H1 (cell line): ENCODE results near the gene PDE3A. TPM values are rescaled to one million over a fixed set of nuclear protein-coding genes. Genes with fewer than 3 reads are reported as not detected.
"Not testable (repeated sequence)": the region's sequence is repeated elsewhere in the genome, so short reads cannot be mapped to it uniquely, and the experiment has no call there.

Experiments
- CTCF ChIA-PET: fragments of 300-600 bp; sonication (Branson Sonifier 250); formaldehyde crosslinking; loops from one replicate; lab custom pipeline; 2021; ENCODE audit not compliant: partially characterized antibody; lab: Charles Lee
- POLR2A ChIA-PET: fragments of 300-600 bp; sonication (Branson Sonifier 250); formaldehyde crosslinking; loops from one replicate; lab custom pipeline; 2021; ENCODE audit warnings: inconsistent platforms; ENCODE audit not compliant: partially characterized antibody; lab: Charles Lee
- DNase-seq, 2 experiments: peaks; one replicate each; pipeline versions ENCODE4 v3.0.0 to v3.0.0-alpha.2; 2010 to 2022; ENCODE audit warnings: low spot score in 2 of 2, low read depth in 1 of 2, mixed read lengths in 1 of 2
- FAIRE-seq: peaks from 2 replicates; lab custom pipeline; 2011; peaks lifted over from hg19 to GRCh38; lab: Jason Lieb, UNC
- H2AFZ ChIP-seq: 2 replicates; pipeline ENCODE4 v1.8.1; 2012; ENCODE audit warnings: low read length, inconsistent platforms
- H2AK5ac ChIP-seq: 2 replicates; pipeline ENCODE4 v1.6.1; 2013; ENCODE audit warnings: low read depth, low read length
- H2BK120ac ChIP-seq: replicated peaks from 2 replicates; pipeline ENCODE3; 2013; ENCODE audit warnings: low read depth, low read length, inconsistent platforms
- H2BK12ac ChIP-seq: 2 replicates; pipeline ENCODE4 v1.6.1; 2013; ENCODE audit warnings: low read depth, low read length
- H2BK15ac ChIP-seq: 2 replicates; pipeline ENCODE4 v1.6.1; 2013; ENCODE audit warnings: low read length
- H2BK20ac ChIP-seq: 2 replicates; pipeline ENCODE4 v1.6.1; 2013; ENCODE audit warnings: low read length
- H2BK5ac ChIP-seq: 2 replicates; pipeline ENCODE4 v1.6.1; 2013; ENCODE audit warnings: low read depth, low read length
- H3K14ac ChIP-seq: 2 replicates; pipeline ENCODE4 v1.6.1; 2013; ENCODE audit warnings: inconsistent platforms; ENCODE audit not compliant: insufficient read length
- H3K18ac ChIP-seq: 2 replicates; pipeline ENCODE4 v1.6.1; 2013; ENCODE audit warnings: low read length; ENCODE audit errors: extremely low read depth
- H3K23ac ChIP-seq: 2 replicates; pipeline ENCODE4 v1.6.1; 2013; ENCODE audit warnings: inconsistent platforms; ENCODE audit not compliant: insufficient read length
- H3K23me2 ChIP-seq: 2 replicates; pipeline ENCODE4 v1.6.1; 2013; ENCODE audit warnings: low read depth, low read length
- H3K27ac ChIP-seq: 2 replicates; pipeline ENCODE4 v1.6.1; 2011; ENCODE audit warnings: low read depth, low read length, inconsistent platforms
- H3K27me3 ChIP-seq, 4 experiments: replicated peaks in 1 of 4; 1 replicate in 1 of 4; 2 replicates in 3 of 4; pipeline versions ENCODE4 v1.6.1 to v1.8.1; 2011 to 2013; ENCODE audit warnings: low read length in 3 of 4, mild to moderate bottlenecking in 3 of 4, inconsistent platforms in 2 of 4, mixed read lengths in 2 of 4, moderate library complexity in 1 of 4; ENCODE audit not compliant: control insufficient read depth in 3 of 4, insufficient read depth in 3 of 4; ENCODE audit errors: extremely low read depth in 1 of 4
- H3K36me3 ChIP-seq, 4 experiments: 2 replicates each; pipeline versions ENCODE4 v1.6.1 to v1.8.1; 2011 to 2013; ENCODE audit warnings: mild to moderate bottlenecking in 4 of 4, low read length in 3 of 4, moderate library complexity in 2 of 4, control low read depth in 1 of 4, inconsistent platforms in 1 of 4; ENCODE audit not compliant: insufficient read depth in 4 of 4, control insufficient read depth in 2 of 4
- H3K4ac ChIP-seq: replicated peaks from 2 replicates; pipeline ENCODE3; 2013; ENCODE audit warnings: low read length, low read depth, mixed read lengths, inconsistent platforms; ENCODE audit not compliant: insufficient read length
- H3K4me1 ChIP-seq, 4 experiments: replicated peaks in 1 of 4; 1 replicate in 1 of 4; 2 replicates in 3 of 4; pipeline versions ENCODE4 v1.6.1 to v1.8.1; 2011 to 2013; ENCODE audit warnings: low read length in 3 of 4, inconsistent platforms in 2 of 4, mixed read lengths in 1 of 4; ENCODE audit not compliant: insufficient read depth in 4 of 4, control insufficient read depth in 3 of 4
- H3K4me2 ChIP-seq, 2 experiments: 2 replicates each; pipeline versions ENCODE4 v1.6.1 to v1.8.1; 2011 to 2013; ENCODE audit warnings: low read depth in 2 of 2, low read length in 2 of 2, control low read depth in 1 of 2, inconsistent platforms in 1 of 2, mild to moderate bottlenecking in 1 of 2; ENCODE audit not compliant: insufficient read depth in 1 of 2
- H3K4me3 ChIP-seq, 4 experiments: fragments of 200-600, 300-600 bp in 1 of 4; sonication (generic), shearing (Covaris generic), sonication (Bioruptor Twin) in 1 of 4; 2 replicates each; pipeline versions ENCODE4 v1.5.1 to v1.8.1; 2011 to 2016; ENCODE audit warnings: low read length in 4 of 4, low read depth in 3 of 4, control low read depth in 2 of 4, inconsistent platforms in 2 of 4, mild to moderate bottlenecking in 2 of 4, mixed read lengths in 1 of 4, moderate library complexity in 1 of 4; ENCODE audit not compliant: insufficient read depth in 2 of 4; ENCODE audit errors: extremely low read depth in 1 of 4
- H3K56ac ChIP-seq: replicated peaks from 2 replicates; pipeline ENCODE3; 2013; ENCODE audit warnings: low read depth, mild to moderate bottlenecking, mixed read lengths, low read length, inconsistent platforms; ENCODE audit not compliant: insufficient read length
- H3K79me1 ChIP-seq: 2 replicates; pipeline ENCODE4 v1.6.1; 2013; ENCODE audit warnings: low read depth, low read length, control low read depth
- H3K79me2 ChIP-seq, 2 experiments: 2 replicates each; pipeline versions ENCODE4 v1.6.1 to v1.8.1; 2012 to 2013; ENCODE audit warnings: low read length in 2 of 2, mild to moderate bottlenecking in 2 of 2, inconsistent platforms in 1 of 2; ENCODE audit not compliant: insufficient read depth in 2 of 2, control insufficient read depth in 1 of 2
- H3K9ac ChIP-seq, 4 experiments: replicated peaks in 1 of 4; 1 replicate in 1 of 4; 2 replicates in 3 of 4; pipeline versions ENCODE4 v1.6.1 to v1.8.1; 2011 to 2013; ENCODE audit warnings: low read depth in 3 of 4, low read length in 3 of 4, control low read depth in 2 of 4, mild to moderate bottlenecking in 2 of 4, moderate library complexity in 2 of 4, inconsistent platforms in 1 of 4; ENCODE audit errors: extremely low read depth in 1 of 4
- H3K9me3 ChIP-seq, 2 experiments: 2 replicates each; pipeline versions ENCODE4 v1.6.1 to v1.8.1; 2012 to 2013; ENCODE audit warnings: mild to moderate bottlenecking in 2 of 2, moderate library complexity in 2 of 2, control low read depth in 1 of 2, inconsistent platforms in 1 of 2, low read depth in 1 of 2, low read length in 1 of 2, mixed read lengths in 1 of 2; ENCODE audit not compliant: insufficient read depth in 2 of 2
- H4K20me1 ChIP-seq, 2 experiments: replicated peaks in 1 of 2; 2 replicates each; pipeline versions ENCODE3 to v1.8.1; 2011 to 2013; ENCODE audit warnings: inconsistent platforms in 2 of 2, low read length in 2 of 2, mild to moderate bottlenecking in 1 of 2; ENCODE audit not compliant: insufficient read depth in 2 of 2, control insufficient read depth in 1 of 2
- H4K5ac ChIP-seq: 2 replicates; pipeline ENCODE4 v1.6.1; 2013; ENCODE audit warnings: low read length, low read depth, mixed read lengths, inconsistent platforms; ENCODE audit not compliant: insufficient read length
- H4K8ac ChIP-seq: 2 replicates; pipeline ENCODE4 v1.8.0; 2013; ENCODE audit warnings: mild to moderate bottlenecking, moderate library complexity, low read length, inconsistent platforms; ENCODE audit not compliant: insufficient read depth; ENCODE audit errors: extremely low read depth
- H4K91ac ChIP-seq: replicated peaks from 2 replicates; pipeline ENCODE3; 2013; ENCODE audit warnings: low read length, mixed read lengths, inconsistent platforms; ENCODE audit not compliant: insufficient read length
- WGBS, 2 experiments: shearing (Covaris generic) in 1 of 2; methylation state at CpG; one replicate each; pipeline versions ENCODE4 v1.1.6 to v1.1.7; 2013 to 2015; ENCODE audit warnings: low lambda C conversion rate in 2 of 2, mixed read lengths in 2 of 2, inconsistent platforms in 1 of 2, low coverage in 1 of 2, missing lambda C conversion rate in 1 of 2; ENCODE audit not compliant: insufficient replicate concordance in 2 of 2, insufficient coverage in 1 of 2, insufficient read length in 1 of 2; ENCODE audit errors: extremely low coverage in 1 of 2, missing lambda C conversion rate in 1 of 2; 5-methylcytosine and 5-hydroxymethylcytosine counted together
- polyA plus RNA-seq, 7 experiments: library from polyadenylated mRNA; depleted of rRNA in 3 of 7; stranded (reverse) in 5 of 7; unstranded in 2 of 7; fragments of >200 nt in 5 of 7; fragments of 200-250 nt in 2 of 7; gene quantifications; 1 replicate in 5 of 7; 2 replicates in 1 of 7; 4 replicates in 1 of 7; pipeline versions ENCODE4 v1.2.1 to v1.2.3, GENCODE V29; 2011 to 2013; ENCODE audit warnings: missing spikeins in 2 of 7, mixed read lengths in 2 of 7
- total RNA-seq: library from RNA; stranded (reverse); fragmentation: NEBNext Ultra II Directional; extraction: Animal tissue kit (Norgen Biotek cat#: 25700); gene quantifications from 2 replicates; pipeline ENCODE4 v1.2.1, GENCODE V29; 2021

The PDE3A gene
- total and polyA plus RNA-seq, 2 of the 8 experiments (the other 6 are each of a cell fraction or from before 2014, with no cell fraction given) = 1.4 to 3.4 TPM

GRCh38 chr12:20384836-20385235 lies 16.5 kb downstream of the PDE3A start:
- H3K23ac ChIP-seq, FAIRE-seq, H3K4ac ChIP-seq, H3K36me3 ChIP-seq, H3K9me3 ChIP-seq, H2AFZ ChIP-seq, H2AK5ac ChIP-seq, H3K14ac ChIP-seq, H3K27ac ChIP-seq, H4K5ac ChIP-seq, H4K8ac ChIP-seq, H3K23me2 ChIP-seq, H4K91ac ChIP-seq, H2BK20ac ChIP-seq, H3K9ac ChIP-seq, H2BK5ac ChIP-seq, H3K4me3 ChIP-seq, H2BK15ac ChIP-seq, H3K79me1 ChIP-seq, H2BK12ac ChIP-seq, H3K79me2 ChIP-seq, DNase-seq, H3K4me2 ChIP-seq, CTCF ChIA-PET, H3K4me1 ChIP-seq, H3K27me3 ChIP-seq, POLR2A ChIA-PET, H3K18ac ChIP-seq, H2BK120ac ChIP-seq, H4K20me1 ChIP-seq, H3K56ac ChIP-seq: not testable (repeated sequence)
- WGBS, 2 experiments = 96% methylated on average over 6 of the region's 6 CpGs; no CpG with 5 or more reads in 1 of the 2 experiments
